ENCODE measurements around the gene PRMT7. TPM values are rescaled to one million over a fixed set of nuclear protein-coding genes. Genes with fewer than 3 reads are reported as not detected.

The PRMT7 gene
- total RNA-seq, 1 donor from 2014 or later: 36.7 TPM

- Histone ChIP-seq H4K20me1 (ENCODE audit: insufficient read depth, low read length) (no peaks in the 10 kb centered on the region), H2AFZ (ENCODE audit: low read depth, low read length) (no peak overlapping the region), H3K9ac (ENCODE audit: low read length) (peak overlapping the region; percentile 47), H3K4me3 (ENCODE audit: insufficient read depth, low read depth, low read length) (no peak overlapping the region), H3K4me1 (ENCODE audit: insufficient read depth, low read length) (peaks cover 17% of the 10 kb centered on the region), H3K36me3 (ENCODE audit: insufficient read depth, low read length) (peaks cover 7% of the 10 kb centered on the region), H3K79me2 (ENCODE audit: insufficient read depth, low read length) (no peaks in the 10 kb centered on the region), H3K27ac (ENCODE audit: low read depth, low read length) (peak overlapping the region; percentile 60), H3K27me3 (ENCODE audit: insufficient read depth, low read length) (no peaks in the 10 kb centered on the region), H3K9me3 (ENCODE audit: insufficient read depth, low read depth, low read length) (no peaks in the 10 kb centered on the region), H3K4me2 (ENCODE audit: low read length) (peak overlapping the region; percentile 57)
- Mint-ChIP-seq H3K4me1 (ENCODE audit: low read depth, unreplicated experiment) (peaks cover 15% of the 10 kb centered on the region), H3K27ac (ENCODE audit: unreplicated experiment) (peak overlapping the region; percentile 56), H3K36me3 (ENCODE audit: low read depth, unreplicated experiment) (peaks cover 10% of the 10 kb centered on the region), H3K9me3 (ENCODE audit: unreplicated experiment) (no peaks in the 10 kb centered on the region), H3K27me3 (ENCODE audit: low read depth, unreplicated experiment) (no peaks in the 10 kb centered on the region), H3K4me3 (ENCODE audit: unreplicated experiment) (no peak overlapping the region)
- TF ChIP-seq, protein P1, sequence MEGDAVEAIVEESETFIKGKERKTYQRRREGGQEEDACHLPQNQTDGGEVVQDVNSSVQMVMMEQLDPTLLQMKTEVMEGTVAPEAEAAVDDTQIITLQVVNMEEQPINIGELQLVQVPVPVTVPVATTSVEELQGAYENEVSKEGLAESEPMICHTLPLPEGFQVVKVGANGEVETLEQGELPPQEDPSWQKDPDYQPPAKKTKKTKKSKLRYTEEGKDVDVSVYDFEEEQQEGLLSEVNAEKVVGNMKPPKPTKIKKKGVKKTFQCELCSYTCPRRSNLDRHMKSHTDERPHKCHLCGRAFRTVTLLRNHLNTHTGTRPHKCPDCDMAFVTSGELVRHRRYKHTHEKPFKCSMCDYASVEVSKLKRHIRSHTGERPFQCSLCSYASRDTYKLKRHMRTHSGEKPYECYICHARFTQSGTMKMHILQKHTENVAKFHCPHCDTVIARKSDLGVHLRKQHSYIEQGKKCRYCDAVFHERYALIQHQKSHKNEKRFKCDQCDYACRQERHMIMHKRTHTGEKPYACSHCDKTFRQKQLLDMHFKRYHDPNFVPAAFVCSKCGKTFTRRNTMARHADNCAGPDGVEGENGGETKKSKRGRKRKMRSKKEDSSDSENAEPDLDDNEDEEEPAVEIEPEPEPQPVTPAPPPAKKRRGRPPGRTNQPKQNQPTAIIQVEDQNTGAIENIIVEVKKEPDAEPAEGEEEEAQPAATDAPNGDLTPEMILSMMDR (IDR thresholded peaks at IDR 0.05; ENCODE audit: insufficient read depth, low read depth, low read length): no peak
- no peak for TF ChIP-seq EZH2 (IDR thresholded peaks at IDR 0.05; ENCODE audit: insufficient read depth, low read length)
- FAIRE-seq: no peak
- DNase-seq (ENCODE audit: low read depth): peak; percentile 25
These were observed 21.7 kb downstream of the PRMT7 start for GRCh38 chr16:68332411-68333121.

- Histone ChIP-seq H3K27me3 (ENCODE audit: insufficient read depth, low read length) (no peaks in the 10 kb centered on the region), H3K79me2 (ENCODE audit: insufficient read depth, low read length) (no peaks in the 10 kb centered on the region), H3K27ac (ENCODE audit: low read depth, low read length) (no peak overlapping the region), H4K20me1 (ENCODE audit: insufficient read depth, low read length) (no peaks in the 10 kb centered on the region), H3K36me3 (ENCODE audit: insufficient read depth, low read length) (peaks cover 13% of the 10 kb centered on the region), H3K4me1 (ENCODE audit: insufficient read depth, low read length) (peaks cover 12% of the 10 kb centered on the region), H2AFZ (ENCODE audit: low read depth, low read length) (no peak overlapping the region), H3K4me2 (ENCODE audit: low read length) (no peak overlapping the region), H3K9ac (ENCODE audit: low read length) (no peak overlapping the region), H3K4me3 (ENCODE audit: insufficient read depth, low read depth, low read length) (no peak overlapping the region), H3K9me3 (ENCODE audit: insufficient read depth, low read depth, low read length) (no peaks in the 10 kb centered on the region)
- peak; percentile 33 for DNase-seq (ENCODE audit: low read depth)
- H3K4me1 Mint-ChIP-seq (ENCODE audit: low read depth, unreplicated experiment): peaks cover 15% of the 10 kb centered on the region
- no peaks in the 10 kb centered on the region for H3K9me3 Mint-ChIP-seq (ENCODE audit: unreplicated experiment)
- FAIRE-seq: no peak
- no peak overlapping the region for H3K27ac Mint-ChIP-seq (ENCODE audit: unreplicated experiment)
- no peak for TF ChIP-seq EZH2 (IDR thresholded peaks at IDR 0.05; ENCODE audit: insufficient read depth, low read length)
- TF ChIP-seq, protein P1 (IDR thresholded peaks at IDR 0.05; ENCODE audit: insufficient read depth, low read depth, low read length): no peak
- H3K36me3 Mint-ChIP-seq (ENCODE audit: low read depth, unreplicated experiment): peaks cover 19% of the 10 kb centered on the region
- no peak overlapping the region for H3K4me3 Mint-ChIP-seq (ENCODE audit: unreplicated experiment)
- H3K27me3 Mint-ChIP-seq (ENCODE audit: low read depth, unreplicated experiment): no peaks in the 10 kb centered on the region
These were observed 24.4 kb downstream of the PRMT7 start for GRCh38 chr16:68335175-68335574.

Data from astrocyte (in vitro differentiated cells and primary cell).